Measurements from ENCODE around the gene BMP6.

- TF ChIP-seq CTCF (IDR thresholded peaks at IDR 0.05; ENCODE audit: low read depth, low read length) (no peak), POLR2A (IDR thresholded peaks at IDR 0.05; ENCODE audit: extremely low read depth, insufficient read length) (no peak)
Observed at GRCh38 chr6:7798751-7799150, 72.9 kb downstream of the BMP6 start.
